ENCODE results near the gene APOBEC3C.
"Not testable (repeated sequence)": the region's sequence is repeated elsewhere in the genome, so short reads cannot be mapped to it uniquely, and the experiment has no call there.

- not testable (repeated sequence) for TF ChIP-seq CTCF, POLR2A (IDR thresholded peaks at IDR 0.05)
Observed at GRCh38 chr22:39031434-39032295, 17.6 kb downstream of the APOBEC3C start.
